GM21360 (cell line): ENCODE results near the gene DST.

Experiments used
- ATAC-seq: cut with Tn5 transposase; IDR thresholded peaks from one replicate; pipeline ENCODE4 v1.9.1; 2021; ENCODE audit warnings: mild to moderate bottlenecking, moderate library complexity; ENCODE audit not compliant: unreplicated experiment

The DST gene

DNA sequence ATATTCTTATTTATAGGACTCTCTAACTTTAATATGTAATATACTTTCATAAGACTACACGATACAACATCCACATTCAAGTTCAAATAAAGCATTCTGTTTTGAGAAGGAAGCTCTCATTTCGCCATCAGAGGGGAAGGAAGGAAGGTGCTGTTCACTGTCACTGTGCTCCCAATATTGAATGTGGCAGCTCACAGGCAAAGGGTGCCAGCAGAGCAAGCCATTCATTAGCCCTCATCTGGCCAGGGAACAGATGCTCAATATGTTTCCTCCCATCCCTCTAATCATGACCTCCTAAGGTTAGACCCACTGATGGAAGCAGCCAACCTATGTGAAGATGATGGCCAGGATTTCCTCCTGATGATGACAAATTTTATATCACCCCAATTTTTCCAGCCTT lies 154.4 kb downstream of the DST start:
- ATAC-seq = no peak

DNA sequence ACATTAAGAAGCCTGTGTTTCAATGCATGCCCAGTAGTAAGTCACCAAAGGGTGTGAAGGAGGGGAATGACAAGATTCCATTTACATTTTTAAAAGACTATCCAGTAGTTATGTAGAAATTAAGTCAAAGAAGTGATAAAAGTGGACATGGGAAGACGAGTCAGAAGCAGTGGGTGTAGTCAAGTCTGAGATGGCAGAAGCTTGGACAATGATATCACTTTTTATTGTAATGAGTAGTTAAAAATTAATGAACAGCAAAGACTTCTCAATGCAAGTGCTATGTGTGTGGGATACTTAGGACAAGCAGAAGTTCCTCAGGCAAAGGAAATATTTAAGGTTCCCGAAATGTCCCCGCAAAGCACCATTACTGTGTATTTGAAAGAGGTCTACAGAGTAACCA lies 156.0 kb downstream of the DST start:
- ATAC-seq = no peak

DNA sequence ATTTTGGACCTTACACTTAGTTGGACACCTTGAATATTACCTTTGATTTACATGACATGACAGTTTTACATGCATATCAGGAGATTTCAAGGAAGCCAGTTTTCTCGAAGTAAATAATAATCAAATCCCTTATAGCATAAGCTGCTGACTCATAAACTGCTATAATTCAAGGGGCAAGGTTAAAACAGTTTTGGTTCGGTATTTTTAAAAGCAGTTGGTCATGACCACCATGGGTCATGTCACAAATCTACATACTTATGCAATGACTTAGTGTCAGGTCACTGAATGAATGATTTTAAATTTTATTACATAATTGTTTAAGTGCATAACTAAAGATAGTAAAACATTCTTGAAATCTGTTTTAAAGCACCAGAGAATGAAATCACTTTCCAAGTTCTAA lies 158.0 kb downstream of the DST start:
- ATAC-seq = no peak

DNA sequence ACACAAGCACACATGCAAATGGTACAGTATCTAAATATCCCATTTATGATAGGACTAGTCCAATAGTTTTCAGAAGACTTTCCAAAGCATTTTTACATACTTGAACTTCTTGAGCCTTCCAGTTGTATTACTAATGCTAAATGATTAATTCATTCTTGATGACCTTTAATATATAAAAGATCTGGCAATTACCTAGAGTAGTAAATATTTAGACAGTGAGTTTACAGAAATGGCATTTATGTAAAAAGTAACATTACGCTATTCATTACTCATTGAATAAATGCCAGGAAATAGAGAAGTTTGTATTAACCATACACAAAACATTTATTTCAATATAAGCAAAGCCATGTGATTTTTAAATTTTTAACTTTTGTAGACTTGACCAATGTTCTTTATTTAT lies 158.8 kb downstream of the DST start:
- ATAC-seq = no peak

DNA sequence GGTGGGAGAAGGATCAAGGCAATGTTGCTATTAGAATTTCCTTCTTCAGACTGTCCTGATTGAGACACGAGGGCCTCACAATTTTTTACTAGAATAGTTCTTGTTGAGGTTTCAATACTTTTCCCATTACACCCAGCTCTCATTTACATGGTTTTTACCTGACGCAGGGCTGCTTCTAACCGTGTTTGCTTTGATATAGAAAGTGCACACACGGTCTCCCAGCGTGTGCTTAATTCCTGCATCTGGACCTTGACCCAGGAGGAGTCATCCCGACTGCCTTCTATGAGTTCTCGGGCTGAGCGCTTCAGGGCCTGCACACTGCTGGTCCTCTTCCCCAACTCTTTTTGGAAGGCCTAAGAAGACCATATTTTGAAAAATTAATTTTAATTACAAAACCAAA lies 160.2 kb downstream of the DST start:
- no peak for ATAC-seq

DNA sequence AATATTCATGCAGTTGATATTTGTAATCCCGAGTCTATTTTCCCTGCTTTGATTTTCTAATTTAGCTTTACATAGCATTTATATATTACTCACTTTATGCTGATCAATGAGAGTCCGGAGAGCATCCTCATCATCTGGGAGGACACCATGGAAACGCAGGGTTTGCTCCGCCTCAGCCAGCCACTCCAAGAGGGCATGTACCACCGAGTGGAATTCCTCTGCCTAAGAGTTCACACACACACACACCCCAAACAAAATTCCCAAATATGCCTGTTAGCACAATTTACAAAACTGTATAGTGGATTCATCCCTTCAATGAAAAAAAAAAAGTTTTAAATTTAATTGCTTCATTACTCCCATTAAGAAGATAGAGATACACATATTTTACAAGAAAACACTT lies 160.7 kb downstream of the DST start:
- no peak for ATAC-seq

DNA sequence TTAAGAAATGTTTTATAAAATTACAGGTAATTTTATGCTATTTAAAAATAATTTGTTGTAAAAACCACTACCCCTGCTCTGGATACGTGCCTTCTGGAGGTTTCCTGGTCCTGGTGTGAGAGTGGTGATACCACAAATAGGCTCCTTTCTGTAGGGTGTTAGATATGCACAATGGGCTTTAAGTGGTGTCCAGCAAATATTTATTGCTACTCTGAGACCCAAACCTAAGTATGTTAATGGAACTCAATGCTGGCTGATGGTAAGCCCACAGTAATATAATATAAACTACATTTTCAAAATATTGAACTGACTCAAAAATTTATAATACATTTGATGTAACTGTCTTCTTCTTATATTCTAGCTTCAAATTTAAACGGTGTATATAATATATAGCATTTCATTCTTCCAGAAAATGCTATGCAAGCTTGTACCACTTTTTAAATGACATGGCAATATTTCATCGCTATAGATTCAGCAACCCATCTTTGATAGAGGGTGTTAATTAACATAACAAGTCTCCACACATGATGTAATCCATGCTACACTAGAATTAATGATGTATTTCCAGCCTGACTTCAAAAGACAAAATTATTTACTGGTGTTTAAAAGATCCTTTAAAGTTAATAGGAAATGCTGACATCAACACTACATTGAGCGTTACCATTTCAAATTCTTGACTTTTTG lies 161.9 kb downstream of the DST start:
- no peak for ATAC-seq

DNA sequence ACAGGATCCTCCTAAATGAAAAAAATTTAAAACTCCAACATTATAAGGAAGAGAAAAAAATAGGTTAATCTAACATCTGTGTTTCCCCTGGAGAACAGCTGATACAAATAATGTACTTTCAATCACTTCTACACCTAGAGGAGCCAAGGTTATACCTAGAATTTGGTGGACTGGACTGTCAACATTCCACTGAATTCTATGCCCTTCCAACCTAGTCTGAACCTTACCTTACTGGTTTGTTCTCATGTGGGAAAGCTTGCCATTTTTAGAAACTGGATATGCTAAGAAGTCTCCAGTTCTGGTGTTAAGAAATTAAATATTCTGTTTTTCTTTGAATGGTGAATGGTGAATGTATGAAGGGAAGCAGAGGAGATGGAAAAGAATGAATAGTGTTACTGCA lies 162.4 kb downstream of the DST start:
- ATAC-seq = no peak

DNA sequence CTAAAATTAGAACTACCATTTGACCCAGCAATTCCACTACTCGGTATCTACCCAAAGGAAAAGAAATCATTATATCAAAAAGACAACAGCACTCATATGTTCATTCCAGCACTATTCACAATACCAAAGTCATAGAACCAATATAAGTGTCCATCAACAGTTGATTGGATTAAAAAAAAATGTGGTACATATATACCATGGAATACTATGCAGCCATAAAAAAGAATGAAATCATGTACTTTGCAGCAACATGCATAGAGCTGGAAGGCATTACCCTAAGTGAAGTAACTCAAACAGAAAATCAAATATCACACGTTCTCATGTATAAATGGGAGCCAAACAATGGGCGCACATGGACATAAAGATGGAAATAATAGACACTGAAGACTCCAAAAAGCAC lies 163.3 kb downstream of the DST start:
- ATAC-seq = no peak

DNA sequence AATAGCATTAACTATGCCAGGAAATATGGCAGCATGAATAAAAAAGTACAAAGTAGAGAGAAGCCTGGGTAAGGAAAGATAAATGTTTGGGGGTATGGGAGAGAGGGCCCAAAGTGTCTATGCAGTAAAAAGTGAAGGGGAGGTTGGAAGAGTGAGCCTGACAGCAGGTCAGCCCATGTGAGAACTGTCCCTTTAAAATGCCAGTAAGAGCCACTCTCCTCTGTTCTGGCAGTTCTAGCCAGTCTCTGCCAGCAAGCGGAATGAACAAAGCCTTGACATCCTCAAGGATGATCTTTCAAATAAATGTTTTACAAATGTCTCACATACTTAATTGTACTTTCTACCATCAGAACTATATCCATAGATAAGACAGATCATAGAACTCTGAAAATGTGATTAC lies 164.5 kb downstream of the DST start:
- no peak for ATAC-seq

DNA sequence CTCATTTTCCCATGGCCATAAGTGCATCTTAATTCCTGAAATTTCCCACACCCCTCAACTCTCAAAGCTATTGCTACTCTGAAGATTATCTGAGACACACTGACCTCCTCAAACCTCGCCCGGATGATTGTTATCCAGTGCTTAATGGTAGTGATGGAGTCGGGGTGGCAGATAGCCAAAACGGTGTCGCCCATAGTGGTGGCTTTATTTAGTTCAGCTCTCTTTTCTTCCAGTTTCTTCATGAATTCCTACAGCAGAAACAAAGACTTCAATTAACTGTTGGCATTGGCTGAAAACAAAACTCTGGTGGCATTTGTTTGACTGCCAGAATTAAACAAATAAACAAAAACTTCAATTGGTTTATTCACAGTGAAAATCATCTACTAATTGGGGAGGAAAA lies 165.4 kb downstream of the DST start:
- ATAC-seq = no peak

DNA sequence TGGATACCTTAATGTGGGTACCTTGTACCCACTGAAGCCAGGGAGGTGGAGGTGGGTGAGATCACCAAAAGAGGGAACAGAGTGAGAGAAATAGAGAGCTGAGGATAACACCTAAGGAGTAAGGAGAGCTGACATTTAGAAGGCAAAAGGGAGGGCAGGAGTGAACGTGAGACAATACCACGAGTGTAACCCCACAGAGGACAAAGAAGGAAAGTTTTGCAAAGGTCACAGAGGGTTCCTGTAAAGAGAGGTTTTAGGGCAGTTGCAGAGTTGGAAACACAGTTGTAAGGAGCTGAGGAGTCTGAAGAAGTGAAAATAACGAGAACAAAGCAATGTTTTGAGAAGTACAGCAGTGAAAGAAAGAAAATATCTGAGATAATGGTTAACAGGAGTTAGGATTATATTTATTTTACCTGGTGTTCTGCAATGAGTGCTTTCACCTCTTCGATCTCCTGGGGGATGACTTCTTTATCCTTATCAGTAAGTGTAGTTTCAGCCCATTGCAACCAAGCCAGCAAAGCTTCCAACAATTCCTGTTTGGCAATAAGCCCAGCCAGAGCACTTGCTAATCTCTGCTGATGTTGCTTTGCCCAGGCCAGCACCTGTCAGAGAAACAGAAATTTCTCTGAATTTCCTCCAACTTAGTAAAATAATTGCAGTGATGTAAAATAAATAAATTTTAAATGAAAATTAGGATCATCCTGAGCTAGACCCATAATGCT lies 166.8 kb downstream of the DST start:
- no peak for ATAC-seq

DNA sequence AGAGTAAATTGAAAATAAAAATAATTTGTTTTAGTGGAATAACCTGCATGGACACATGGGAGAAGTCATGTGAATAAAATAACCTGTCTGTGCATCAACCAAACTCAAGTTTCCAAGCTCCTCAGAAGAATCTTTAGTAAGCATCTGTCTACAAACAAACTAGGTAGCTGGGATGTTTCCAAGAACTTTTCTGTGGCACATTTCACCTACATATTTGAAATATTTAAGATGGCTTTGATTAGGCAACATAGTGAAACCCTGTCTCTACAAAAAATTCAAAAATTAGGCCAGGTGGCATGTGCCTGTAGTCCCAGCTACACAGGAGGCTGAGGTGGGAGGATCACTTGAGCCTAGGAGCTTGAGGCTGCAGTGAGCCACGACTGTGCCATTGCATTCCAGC lies 168.2 kb downstream of the DST start:
- ATAC-seq = no peak

DNA sequence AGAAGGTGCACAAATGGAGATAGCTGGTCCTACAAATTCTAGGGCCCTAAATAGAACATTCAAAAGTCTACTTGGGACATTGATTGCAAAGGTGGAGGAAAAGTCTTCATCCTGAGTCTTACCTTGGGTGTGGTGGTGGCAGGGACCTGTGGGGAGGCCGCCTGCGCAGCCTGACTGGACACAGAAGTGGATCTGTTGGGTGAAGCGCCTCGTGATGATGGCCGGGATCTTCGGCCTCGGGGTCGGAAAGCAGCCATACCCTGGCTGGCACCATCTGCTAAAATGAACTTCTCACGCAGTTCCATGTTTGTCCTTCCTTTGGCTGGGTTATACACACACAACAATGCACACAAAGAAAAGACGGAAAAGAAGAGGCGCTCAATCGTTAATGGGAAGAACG lies 179.2 kb downstream of the DST start:
- no peak for ATAC-seq

DNA sequence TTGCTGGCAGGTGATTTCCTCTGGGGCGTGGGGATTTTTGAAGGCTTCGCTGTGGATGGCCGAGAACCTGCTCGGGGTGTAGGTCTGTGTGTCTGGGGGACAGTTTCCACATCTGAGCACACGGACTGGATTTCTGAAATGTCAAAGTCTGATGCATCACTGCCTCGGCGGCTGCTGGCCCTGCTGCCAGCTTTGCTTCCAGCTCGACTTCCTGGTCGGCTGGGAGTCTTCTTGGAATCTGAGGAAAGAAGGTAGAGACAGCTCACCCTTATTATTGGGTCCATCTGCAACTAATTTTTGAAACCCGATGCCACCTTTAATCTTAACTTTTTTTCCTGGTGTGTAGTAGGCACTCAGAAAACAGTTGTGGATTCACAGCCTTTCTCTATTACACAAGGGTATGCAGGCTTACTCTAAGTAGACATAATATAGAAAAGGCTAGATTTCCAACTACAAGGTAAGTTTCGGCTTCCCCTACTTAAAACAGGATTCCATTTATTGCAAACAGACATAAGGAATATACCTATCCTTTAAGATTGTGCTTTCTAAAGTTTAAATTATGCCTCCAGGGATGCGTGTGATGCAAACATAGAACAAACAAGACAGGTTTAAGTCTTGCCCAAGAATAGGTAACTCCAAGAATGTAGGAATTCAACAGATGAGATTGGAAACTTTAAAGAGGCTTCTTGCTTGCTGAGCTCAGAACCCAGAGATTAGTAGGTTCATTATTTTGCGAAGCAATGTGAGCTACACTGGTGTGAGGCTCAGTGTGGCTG lies 183.5 kb downstream of the DST start:
- no peak for ATAC-seq

DNA sequence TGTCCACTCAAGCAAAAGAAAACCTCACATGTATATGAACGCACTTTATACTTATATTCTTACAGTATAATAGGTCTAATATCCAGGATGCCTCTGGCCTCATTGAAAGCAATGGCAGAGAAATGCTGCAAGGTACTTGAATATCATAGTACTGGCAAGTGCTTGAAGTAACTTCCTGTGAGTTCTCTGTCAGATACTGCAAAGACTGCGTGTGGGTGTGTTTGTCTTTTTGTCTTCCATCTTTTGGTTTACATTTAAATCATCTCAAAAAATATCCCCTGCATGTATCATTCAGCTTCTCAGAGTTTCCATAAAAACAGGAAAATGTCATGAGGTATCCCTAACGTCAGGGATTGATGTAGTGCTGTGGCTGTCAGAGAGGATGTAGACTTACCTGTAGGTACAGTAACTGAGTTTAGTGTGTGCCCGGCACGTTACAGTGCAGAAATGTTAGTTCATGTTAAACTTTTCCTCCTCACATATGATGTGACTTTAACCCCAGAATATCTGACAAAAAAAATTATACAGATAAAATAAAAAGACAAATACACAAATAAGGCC lies 184.3 kb downstream of the DST start:
- ATAC-seq = no peak

DNA sequence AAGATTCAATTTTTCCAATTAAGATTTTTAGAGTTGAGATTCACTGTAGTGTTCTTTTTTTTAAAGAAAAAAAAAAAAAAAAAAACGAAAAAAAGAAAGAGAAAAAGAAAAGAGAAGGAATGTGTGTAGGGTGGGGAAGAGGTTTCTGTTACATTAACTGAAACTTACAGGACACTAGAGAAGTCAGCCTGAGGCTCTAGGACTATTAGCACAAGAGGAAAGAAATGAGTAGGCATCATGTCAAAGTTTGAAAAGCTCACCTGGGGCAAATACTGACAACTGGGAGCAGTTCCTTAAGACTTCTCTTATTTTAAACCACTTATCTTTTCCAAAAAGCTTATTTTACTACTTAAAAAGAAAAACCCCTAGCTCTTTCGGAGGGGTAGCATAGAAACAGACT lies 185.9 kb downstream of the DST start:
- no peak for ATAC-seq

DNA sequence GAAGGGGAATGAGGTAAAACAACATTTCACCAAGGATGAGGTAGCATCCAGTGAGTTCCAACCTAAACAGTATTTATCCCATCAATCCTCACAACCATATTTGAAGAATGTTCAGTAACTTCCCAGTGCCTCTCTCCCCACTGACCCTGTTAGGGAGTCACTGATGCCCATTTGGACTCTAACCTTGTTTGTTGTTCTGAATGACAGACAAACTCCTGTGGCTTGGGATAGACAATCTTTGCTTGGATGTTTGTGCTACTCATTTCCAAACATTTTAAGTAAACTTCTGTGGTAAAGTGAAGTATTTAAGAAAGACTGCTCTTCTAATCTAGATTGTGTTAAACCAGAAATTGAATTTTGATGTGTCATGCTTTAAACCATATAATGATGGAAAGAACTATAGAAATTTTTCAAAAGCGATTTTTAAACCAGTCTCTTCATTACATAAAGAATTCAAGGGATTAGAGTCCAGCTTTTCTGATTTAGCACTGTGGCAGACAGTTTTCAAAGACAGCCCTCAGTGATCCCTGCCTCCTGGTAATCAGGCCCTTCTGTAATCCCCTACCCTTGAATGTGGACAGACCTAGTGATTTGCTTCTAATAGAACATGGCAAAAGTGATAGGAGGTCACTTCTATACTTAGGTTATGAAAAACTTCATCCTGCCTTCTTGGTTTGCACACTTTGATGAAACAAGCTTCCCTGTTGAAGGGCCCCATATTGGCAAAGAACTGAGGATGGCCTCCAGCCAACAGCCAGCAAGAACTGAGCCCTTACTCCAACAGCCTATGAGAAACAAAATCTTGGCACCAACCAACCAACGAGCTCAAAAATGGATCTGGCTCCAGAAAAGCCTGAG lies 191.6 kb downstream of the DST start:
- no peak for ATAC-seq

DNA sequence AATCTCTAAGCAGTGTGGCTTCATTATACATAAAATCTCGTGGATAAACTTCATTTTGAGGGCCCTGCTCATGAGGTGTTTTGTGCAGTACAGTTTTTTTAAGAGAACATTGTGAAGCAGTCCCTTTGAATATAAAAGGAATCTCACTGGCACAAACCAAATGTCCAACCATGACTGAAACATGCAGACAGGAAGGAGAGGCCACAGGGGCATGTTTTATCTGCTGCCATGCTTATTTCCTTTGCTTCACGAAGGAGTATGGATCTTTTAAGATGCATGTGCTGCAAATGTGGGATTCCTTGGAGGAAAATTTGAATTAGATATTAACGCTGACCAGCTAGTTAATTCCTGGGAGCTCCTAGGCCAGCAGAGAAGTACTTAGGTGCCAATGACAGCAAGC lies 192.3 kb downstream of the DST start:
- ATAC-seq = no peak

DNA sequence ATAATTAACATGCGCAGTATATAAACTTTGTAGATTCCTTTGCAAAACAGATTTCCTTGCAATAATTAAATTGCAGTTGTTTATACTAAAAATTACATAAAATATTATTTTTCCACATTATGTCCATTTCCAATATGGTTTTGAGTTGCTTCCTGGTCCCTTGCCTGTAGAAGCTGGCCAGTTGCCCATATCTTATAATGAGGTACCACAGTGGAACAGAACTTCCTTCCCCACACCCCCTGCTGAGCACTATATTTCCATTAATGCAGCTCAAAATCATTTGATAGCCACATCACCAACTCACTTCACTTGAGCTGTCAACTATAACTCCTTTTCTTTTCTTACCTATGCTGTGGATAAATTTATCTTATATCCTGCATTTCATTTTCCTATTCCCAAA lies 194.6 kb downstream of the DST start:
- no peak for ATAC-seq

DNA sequence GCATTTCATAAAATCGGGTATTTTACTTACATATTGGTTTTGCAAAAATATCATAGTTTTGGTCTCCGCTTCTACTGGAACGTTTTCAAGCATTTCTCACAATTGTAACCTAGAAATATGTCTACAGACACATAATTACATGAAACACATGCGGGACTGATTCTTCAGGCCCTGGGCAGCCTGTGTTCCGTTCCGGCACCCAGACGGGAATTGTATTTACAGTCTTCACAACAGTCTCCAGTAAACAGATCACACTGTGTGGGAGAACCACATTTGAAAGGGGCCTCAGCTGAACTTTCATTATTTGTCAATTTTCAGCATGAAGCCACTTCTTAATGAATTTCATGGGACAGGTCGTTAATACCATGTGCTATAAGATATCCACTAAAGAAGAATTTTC lies 196.9 kb downstream of the DST start:
- ATAC-seq = no peak
